HEK293T (cell line): ENCODE results near the gene SOBP.

ENCODE experiments used
- ARNT ChIP-seq: fragments of 450-650 bp; IDR thresholded peaks from 2 replicates; pipeline ENCODE4 v1.6.1; 2017; ENCODE audit warnings: mild to moderate bottlenecking
- BHLHE40 ChIP-seq: fragments of 450-650 bp; IDR thresholded peaks from 2 replicates; pipeline ENCODE4 v1.6.1; 2016; ENCODE audit warnings: mild to moderate bottlenecking, moderate library complexity, borderline replicate concordance
- FOXA1 ChIP-seq: fragments of 450-650 bp; IDR thresholded peaks from 2 replicates; pipeline ENCODE4 v1.6.1; 2016; ENCODE audit warnings: mild to moderate bottlenecking
- FOXK2 ChIP-seq: fragments of 450-650 bp; IDR thresholded peaks from 2 replicates; pipeline ENCODE4 v1.6.1; 2016; ENCODE audit warnings: mild to moderate bottlenecking
- FOXM1 ChIP-seq: fragments of 450-650 bp; IDR thresholded peaks from 2 replicates; pipeline ENCODE4 v1.6.1; 2017; ENCODE audit warnings: mild to moderate bottlenecking, borderline replicate concordance
- HDGF ChIP-seq: fragments of 450-650 bp; IDR thresholded peaks from 2 replicates; pipeline ENCODE4 v1.6.1; 2017; ENCODE audit warnings: antibody characterized with exemption, borderline replicate concordance
- LEF1 ChIP-seq: fragments of 450-650 bp; IDR thresholded peaks from 2 replicates; pipeline ENCODE4 v1.6.1; 2017; ENCODE audit warnings: mild to moderate bottlenecking, borderline replicate concordance
- NFRKB ChIP-seq: fragments of 450-650 bp; IDR thresholded peaks from 2 replicates; pipeline ENCODE4 v1.6.1; 2016; ENCODE audit warnings: mild to moderate bottlenecking, moderate library complexity
- PKNOX1 ChIP-seq: fragments of 450-650 bp; IDR thresholded peaks from 2 replicates; pipeline ENCODE4 v1.6.1; 2016
- SP1 ChIP-seq: fragments of 450-650 bp; IDR thresholded peaks from 2 replicates; pipeline ENCODE4 v1.6.1; 2017
- SUZ12 ChIP-seq: fragments of 450-650 bp; IDR thresholded peaks from 2 replicates; pipeline ENCODE4 v1.6.1; 2016; ENCODE audit warnings: mild to moderate bottlenecking

DNA sequence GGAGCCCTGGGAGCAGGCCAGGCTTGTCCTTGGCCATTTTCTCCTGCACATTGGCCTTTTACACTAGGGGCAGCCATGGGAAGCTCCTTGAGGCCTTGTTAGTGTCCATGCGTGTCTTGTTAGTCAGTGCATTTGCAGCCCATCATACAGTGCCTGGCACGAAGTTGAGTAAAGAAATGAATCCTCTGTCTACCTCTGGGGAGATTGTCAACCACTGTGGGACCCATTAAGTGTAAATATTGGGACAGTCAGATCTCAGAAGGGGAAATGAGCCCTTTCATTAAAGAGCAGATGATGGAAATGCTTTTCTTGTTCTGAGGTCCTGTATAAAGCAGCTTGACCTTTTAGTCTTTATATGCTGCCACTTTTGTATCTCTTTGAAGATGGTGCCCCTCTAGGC, 33.9 kb downstream of the SOBP start:
- TF ChIP-seq SP1 (no peak), FOXA1 (no peak), FOXK2 (no peak), SUZ12 (no peak), LEF1 (no peak), PKNOX1 (no peak), FOXM1 (no peak), HDGF (no peak), NFRKB (no peak), BHLHE40 (no peak), ARNT (no peak)
